H1 (cell line): ENCODE data around the gene PLEKHG5. TPM values are rescaled to one million over a fixed set of nuclear protein-coding genes. Genes with fewer than 3 reads are reported as not detected.

Source experiments
- CTCF ChIA-PET: fragments of 300-600 bp; sonication (Branson Sonifier 250); formaldehyde crosslinking; loops from one replicate; lab custom pipeline; 2021; ENCODE audit not compliant: partially characterized antibody; lab: Charles Lee
- POLR2A ChIA-PET: fragments of 300-600 bp; sonication (Branson Sonifier 250); formaldehyde crosslinking; loops from one replicate; lab custom pipeline; 2021; ENCODE audit warnings: inconsistent platforms; ENCODE audit not compliant: partially characterized antibody; lab: Charles Lee
- DNase-seq, 2 experiments: peaks; one replicate each; pipeline versions ENCODE4 v3.0.0 to v3.0.0-alpha.2; 2010 to 2022; ENCODE audit warnings: low spot score in 2 of 2, low read depth in 1 of 2, mixed read lengths in 1 of 2
- FAIRE-seq: peaks from 2 replicates; lab custom pipeline; 2011; peaks lifted over from hg19 to GRCh38; lab: Jason Lieb, UNC
- H2AFZ ChIP-seq: 2 replicates; pipeline ENCODE4 v1.8.1; 2012; ENCODE audit warnings: low read length, inconsistent platforms
- H2AK5ac ChIP-seq: 2 replicates; pipeline ENCODE4 v1.6.1; 2013; ENCODE audit warnings: low read depth, low read length
- H2BK120ac ChIP-seq: replicated peaks from 2 replicates; pipeline ENCODE3; 2013; ENCODE audit warnings: low read depth, low read length, inconsistent platforms
- H2BK12ac ChIP-seq: 2 replicates; pipeline ENCODE4 v1.6.1; 2013; ENCODE audit warnings: low read depth, low read length
- H2BK15ac ChIP-seq: 2 replicates; pipeline ENCODE4 v1.6.1; 2013; ENCODE audit warnings: low read length
- H2BK20ac ChIP-seq: 2 replicates; pipeline ENCODE4 v1.6.1; 2013; ENCODE audit warnings: low read length
- H2BK5ac ChIP-seq: 2 replicates; pipeline ENCODE4 v1.6.1; 2013; ENCODE audit warnings: low read depth, low read length
- H3K14ac ChIP-seq: 2 replicates; pipeline ENCODE4 v1.6.1; 2013; ENCODE audit warnings: inconsistent platforms; ENCODE audit not compliant: insufficient read length
- H3K18ac ChIP-seq: 2 replicates; pipeline ENCODE4 v1.6.1; 2013; ENCODE audit warnings: low read length; ENCODE audit errors: extremely low read depth
- H3K23ac ChIP-seq: 2 replicates; pipeline ENCODE4 v1.6.1; 2013; ENCODE audit warnings: inconsistent platforms; ENCODE audit not compliant: insufficient read length
- H3K23me2 ChIP-seq: 2 replicates; pipeline ENCODE4 v1.6.1; 2013; ENCODE audit warnings: low read depth, low read length
- H3K27ac ChIP-seq: 2 replicates; pipeline ENCODE4 v1.6.1; 2011; ENCODE audit warnings: low read depth, low read length, inconsistent platforms
- H3K27me3 ChIP-seq, 4 experiments: replicated peaks in 1 of 4; 1 replicate in 1 of 4; 2 replicates in 3 of 4; pipeline versions ENCODE4 v1.6.1 to v1.8.1; 2011 to 2013; ENCODE audit warnings: low read length in 3 of 4, mild to moderate bottlenecking in 3 of 4, inconsistent platforms in 2 of 4, mixed read lengths in 2 of 4, moderate library complexity in 1 of 4; ENCODE audit not compliant: control insufficient read depth in 3 of 4, insufficient read depth in 3 of 4; ENCODE audit errors: extremely low read depth in 1 of 4
- H3K36me3 ChIP-seq, 4 experiments: 2 replicates each; pipeline versions ENCODE4 v1.6.1 to v1.8.1; 2011 to 2013; ENCODE audit warnings: mild to moderate bottlenecking in 4 of 4, low read length in 3 of 4, moderate library complexity in 2 of 4, control low read depth in 1 of 4, inconsistent platforms in 1 of 4; ENCODE audit not compliant: insufficient read depth in 4 of 4, control insufficient read depth in 2 of 4
- H3K4ac ChIP-seq: replicated peaks from 2 replicates; pipeline ENCODE3; 2013; ENCODE audit warnings: low read length, low read depth, mixed read lengths, inconsistent platforms; ENCODE audit not compliant: insufficient read length
- H3K4me1 ChIP-seq, 4 experiments: replicated peaks in 1 of 4; 1 replicate in 1 of 4; 2 replicates in 3 of 4; pipeline versions ENCODE4 v1.6.1 to v1.8.1; 2011 to 2013; ENCODE audit warnings: low read length in 3 of 4, inconsistent platforms in 2 of 4, mixed read lengths in 1 of 4; ENCODE audit not compliant: insufficient read depth in 4 of 4, control insufficient read depth in 3 of 4
- H3K4me2 ChIP-seq, 2 experiments: 2 replicates each; pipeline versions ENCODE4 v1.6.1 to v1.8.1; 2011 to 2013; ENCODE audit warnings: low read depth in 2 of 2, low read length in 2 of 2, control low read depth in 1 of 2, inconsistent platforms in 1 of 2, mild to moderate bottlenecking in 1 of 2; ENCODE audit not compliant: insufficient read depth in 1 of 2
- H3K4me3 ChIP-seq, 4 experiments: fragments of 200-600, 300-600 bp in 1 of 4; sonication (generic), shearing (Covaris generic), sonication (Bioruptor Twin) in 1 of 4; 2 replicates each; pipeline versions ENCODE4 v1.5.1 to v1.8.1; 2011 to 2016; ENCODE audit warnings: low read length in 4 of 4, low read depth in 3 of 4, control low read depth in 2 of 4, inconsistent platforms in 2 of 4, mild to moderate bottlenecking in 2 of 4, mixed read lengths in 1 of 4, moderate library complexity in 1 of 4; ENCODE audit not compliant: insufficient read depth in 2 of 4; ENCODE audit errors: extremely low read depth in 1 of 4
- H3K56ac ChIP-seq: replicated peaks from 2 replicates; pipeline ENCODE3; 2013; ENCODE audit warnings: low read depth, mild to moderate bottlenecking, mixed read lengths, low read length, inconsistent platforms; ENCODE audit not compliant: insufficient read length
- H3K79me1 ChIP-seq: 2 replicates; pipeline ENCODE4 v1.6.1; 2013; ENCODE audit warnings: low read depth, low read length, control low read depth
- H3K79me2 ChIP-seq, 2 experiments: 2 replicates each; pipeline versions ENCODE4 v1.6.1 to v1.8.1; 2012 to 2013; ENCODE audit warnings: low read length in 2 of 2, mild to moderate bottlenecking in 2 of 2, inconsistent platforms in 1 of 2; ENCODE audit not compliant: insufficient read depth in 2 of 2, control insufficient read depth in 1 of 2
- H3K9ac ChIP-seq, 4 experiments: replicated peaks in 1 of 4; 1 replicate in 1 of 4; 2 replicates in 3 of 4; pipeline versions ENCODE4 v1.6.1 to v1.8.1; 2011 to 2013; ENCODE audit warnings: low read depth in 3 of 4, low read length in 3 of 4, control low read depth in 2 of 4, mild to moderate bottlenecking in 2 of 4, moderate library complexity in 2 of 4, inconsistent platforms in 1 of 4; ENCODE audit errors: extremely low read depth in 1 of 4
- H3K9me3 ChIP-seq, 2 experiments: 2 replicates each; pipeline versions ENCODE4 v1.6.1 to v1.8.1; 2012 to 2013; ENCODE audit warnings: mild to moderate bottlenecking in 2 of 2, moderate library complexity in 2 of 2, control low read depth in 1 of 2, inconsistent platforms in 1 of 2, low read depth in 1 of 2, low read length in 1 of 2, mixed read lengths in 1 of 2; ENCODE audit not compliant: insufficient read depth in 2 of 2
- H4K20me1 ChIP-seq, 2 experiments: replicated peaks in 1 of 2; 2 replicates each; pipeline versions ENCODE3 to v1.8.1; 2011 to 2013; ENCODE audit warnings: inconsistent platforms in 2 of 2, low read length in 2 of 2, mild to moderate bottlenecking in 1 of 2; ENCODE audit not compliant: insufficient read depth in 2 of 2, control insufficient read depth in 1 of 2
- H4K5ac ChIP-seq: 2 replicates; pipeline ENCODE4 v1.6.1; 2013; ENCODE audit warnings: low read length, low read depth, mixed read lengths, inconsistent platforms; ENCODE audit not compliant: insufficient read length
- H4K8ac ChIP-seq: 2 replicates; pipeline ENCODE4 v1.8.0; 2013; ENCODE audit warnings: mild to moderate bottlenecking, moderate library complexity, low read length, inconsistent platforms; ENCODE audit not compliant: insufficient read depth; ENCODE audit errors: extremely low read depth
- H4K91ac ChIP-seq: replicated peaks from 2 replicates; pipeline ENCODE3; 2013; ENCODE audit warnings: low read length, mixed read lengths, inconsistent platforms; ENCODE audit not compliant: insufficient read length
- CTBP2 ChIP-seq: IDR thresholded peaks from 2 replicates; pipeline ENCODE4 v1.7.0; 2011; ENCODE audit warnings: borderline replicate concordance, mild to moderate bottlenecking, moderate library complexity, mixed read lengths, low read length; ENCODE audit not compliant: insufficient read depth, insufficient read length
- JUND ChIP-seq: IDR thresholded peaks from 2 replicates; pipeline ENCODE4 v1.6.1; 2011; ENCODE audit warnings: mild to moderate bottlenecking, improper control_type of control experiment, low read length
- KDM4A ChIP-seq: IDR thresholded peaks from one replicate; pipeline ENCODE4 v1.7.1; 2012; ENCODE audit warnings: low read depth, mild to moderate bottlenecking, moderate library complexity, low read length, inconsistent platforms; ENCODE audit not compliant: severe bottlenecking
- POU5F1 ChIP-seq: IDR thresholded peaks from 2 replicates; pipeline ENCODE4 v1.6.1; 2011; ENCODE audit warnings: low read depth, mild to moderate bottlenecking, low read length, moderate library complexity
- RAD21 ChIP-seq, 2 experiments: IDR thresholded peaks in 1 of 2; conservative IDR thresholded peaks in 1 of 2; 2 replicates each; pipeline ENCODE4 v1.6.1; 2011; ENCODE audit warnings: low read depth in 2 of 2, low read length in 2 of 2, improper control_type of control experiment in 1 of 2, inconsistent platforms in 1 of 2, mild to moderate bottlenecking in 1 of 2, moderate library complexity in 1 of 2
- SIX5 ChIP-seq: IDR thresholded peaks from 2 replicates; pipeline ENCODE4 v1.6.1; 2011; ENCODE audit warnings: mild to moderate bottlenecking, low read depth, low read length
- SUZ12 ChIP-seq: fragments of 200-600 bp; sonication (generic); IDR thresholded peaks from 2 replicates; pipeline ENCODE4 v1.6.1; 2012; ENCODE audit warnings: mild to moderate bottlenecking, inconsistent platforms, low read length, moderate library complexity, mixed read lengths
- TEAD4 ChIP-seq: IDR thresholded peaks from 2 replicates; pipeline ENCODE4 v1.6.1; 2012; ENCODE audit warnings: low read depth, low read length, inconsistent platforms, mixed read lengths
- WGBS, 2 experiments: shearing (Covaris generic) in 1 of 2; methylation state at CpG; one replicate each; pipeline versions ENCODE4 v1.1.6 to v1.1.7; 2013 to 2015; ENCODE audit warnings: low lambda C conversion rate in 2 of 2, mixed read lengths in 2 of 2, inconsistent platforms in 1 of 2, low coverage in 1 of 2, missing lambda C conversion rate in 1 of 2; ENCODE audit not compliant: insufficient replicate concordance in 2 of 2, insufficient coverage in 1 of 2, insufficient read length in 1 of 2; ENCODE audit errors: extremely low coverage in 1 of 2, missing lambda C conversion rate in 1 of 2; 5-methylcytosine and 5-hydroxymethylcytosine counted together
- polyA plus RNA-seq, 7 experiments: library from polyadenylated mRNA; depleted of rRNA in 3 of 7; stranded (reverse) in 5 of 7; unstranded in 2 of 7; fragments of >200 nt in 5 of 7; fragments of 200-250 nt in 2 of 7; gene quantifications; 1 replicate in 5 of 7; 2 replicates in 1 of 7; 4 replicates in 1 of 7; pipeline versions ENCODE4 v1.2.1 to v1.2.3, GENCODE V29; 2011 to 2013; ENCODE audit warnings: missing spikeins in 2 of 7, mixed read lengths in 2 of 7
- total RNA-seq: library from RNA; stranded (reverse); fragmentation: NEBNext Ultra II Directional; extraction: Animal tissue kit (Norgen Biotek cat#: 25700); gene quantifications from 2 replicates; pipeline ENCODE4 v1.2.1, GENCODE V29; 2021

PLEKHG5 gene
- total and polyA plus RNA-seq, 2 of the 8 experiments (the other 6 are each of a cell fraction or from before 2014, with no cell fraction given): 10.4 to 13.8 TPM

- Histone ChIP-seq H2BK120ac (no peak overlapping the region), H3K36me3 (no peaks in the 10 kb centered on the region), H4K5ac (no peak overlapping the region), H3K23me2 (no peaks in the 10 kb centered on the region), H2BK12ac (no peak overlapping the region), H3K9ac (no peak overlapping the region), H3K56ac (no peak overlapping the region), H3K79me2 (no peaks in the 10 kb centered on the region), H3K9me3 (no peaks in the 10 kb centered on the region), H3K79me1 (no peaks in the 10 kb centered on the region), H2BK5ac (no peak overlapping the region), H2AFZ (no peak overlapping the region), H3K18ac (no peak overlapping the region), H3K27me3 (peaks cover 0 to 10% (median 3%) of the 10 kb centered on the region in 4 experiments; a peak in 3 of 7 replicates), H3K4ac (no peak overlapping the region), H4K8ac (no peak overlapping the region), H3K27ac (no peak overlapping the region), H3K4me3 (no peak overlapping the region), H3K4me1 (peaks cover 0 to 7% (median 2%) of the 10 kb centered on the region in 4 experiments; a peak in 4 of 7 replicates), H3K14ac (no peak overlapping the region), H2BK20ac (no peak overlapping the region), H2AK5ac (no peak overlapping the region), H3K4me2 (no peak overlapping the region), H3K23ac (no peak overlapping the region), H4K20me1 (no peaks in the 10 kb centered on the region), H4K91ac (no peak overlapping the region), H2BK15ac (no peak overlapping the region)
- POLR2A ChIA-PET: interaction anchor here (1.4 kb wide), 1 partner anchor 9 kb away, joined by 3 read pairs; no protein-coding TSS in a partner anchor
- WGBS, 2 experiments: 90% methylated on average over 15 of the region's 15 CpGs; no CpG with 5 or more reads in 1 of the 2 experiments
- DNase-seq (no peak), FAIRE-seq (no peak)
- CTCF ChIA-PET: interaction anchor here (0.6 to 18.8 kb wide), 6 partner anchors 9 to 159 kb away, joined by 3 to 321 read pairs (median 22); partner anchors contain the start of genes ESPN and HES2
- TF ChIP-seq KDM4A: no peak
- TF ChIP-seq CTBP2: no peak
- no peak for TF ChIP-seq JUND
- no peak for TF ChIP-seq RAD21 (IDR thresholded peaks at IDR 0.05 in 1 of 2, conservative IDR thresholded peaks at IDR 0.05 in 1 of 2; ENCODE audit: low read depth in 2 of 2, low read length in 2 of 2)
- TF ChIP-seq SIX5: no peak
- TF ChIP-seq SUZ12: no peak
- TF ChIP-seq TEAD4: no peak
- no peak for TF ChIP-seq POU5F1
Measured at GRCh38 chr1:6435129-6435528, 56.3 kb downstream of the PLEKHG5 start.
